Measurements from ENCODE around the gene FXYD3. TPM values are rescaled to one million over a fixed set of nuclear protein-coding genes. Genes with fewer than 3 reads are reported as not detected.

FXYD3 gene
- total RNA-seq, 2 donors from 2014 or later = 365 to 1,352 TPM

DNA sequence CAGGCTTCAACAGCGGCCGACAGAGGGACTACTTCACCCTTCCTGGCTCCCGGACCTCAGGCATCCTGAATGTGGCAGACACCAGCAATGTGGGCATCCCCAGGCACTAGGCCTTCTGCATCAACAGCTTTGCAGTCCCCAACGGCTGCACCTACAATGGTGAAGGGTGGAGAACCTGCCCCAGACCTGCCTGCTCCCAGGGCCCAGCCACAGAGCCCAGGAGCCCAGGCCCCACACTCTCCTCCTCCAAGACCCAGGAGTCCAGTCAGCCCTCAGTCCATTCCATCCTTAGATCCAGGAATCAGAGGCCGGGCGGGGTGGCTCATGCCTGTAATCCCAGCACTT is 39.6 kb upstream of the FXYD3 start:
- no peaks in the 10 kb centered on the region for H3K36me3 ChIP-seq
- intact Hi-C loops (cut with DNase I) = no loop called here
- H3K27me3 ChIP-seq (replicated peaks; ENCODE audit: insufficient read depth) = no peaks in the 10 kb centered on the region
- no peak overlapping the region for H3K27ac ChIP-seq
- H3K9me3 ChIP-seq = no peaks in the 10 kb centered on the region
- DNase-seq (ENCODE audit: low spot score) = no peak
- WGBS = 85% methylated on average over 6 of the region's 6 CpGs
- TF ChIP-seq CTCF (IDR thresholded peaks at IDR 0.05) (no peak), POLR2AphosphoS5 (IDR thresholded peaks at IDR 0.05) (no peak), POLR2A (IDR thresholded peaks at IDR 0.05) (no peak)
- H3K4me3 ChIP-seq = no peak overlapping the region
- H3K4me1 ChIP-seq (replicated peaks) = no peaks in the 10 kb centered on the region

DNA sequence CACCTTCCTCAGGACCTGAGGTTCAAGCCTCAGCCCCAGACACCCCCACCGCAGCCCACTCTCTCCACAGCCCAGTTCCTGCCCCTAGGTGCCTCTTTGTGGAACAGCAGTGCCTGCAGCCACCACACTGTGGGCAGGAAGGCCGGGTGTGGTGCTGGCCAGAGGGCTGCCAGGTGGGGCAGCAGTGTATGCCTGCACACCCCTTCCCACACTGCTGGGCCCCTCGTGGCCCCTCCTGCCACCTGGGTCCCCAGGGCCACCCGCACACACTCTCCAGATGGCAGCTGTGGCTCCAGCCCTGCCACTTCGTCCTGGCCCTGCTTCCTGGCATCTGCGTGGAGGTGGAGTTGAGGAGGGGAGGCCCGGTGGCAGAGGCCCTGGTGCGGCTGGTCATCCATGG is 39.0 kb upstream of the FXYD3 start:
- Histone ChIP-seq H3K9me3 (no peaks in the 10 kb centered on the region), H3K36me3 (no peaks in the 10 kb centered on the region), H3K4me1 (replicated peaks) (no peaks in the 10 kb centered on the region), H3K4me3 (no peak overlapping the region), H3K27me3 (replicated peaks; ENCODE audit: insufficient read depth) (no peaks in the 10 kb centered on the region), H3K27ac (no peak overlapping the region)
- no peak for DNase-seq (ENCODE audit: low spot score)
- no peak for TF ChIP-seq CTCF (IDR thresholded peaks at IDR 0.05)
- no peak for TF ChIP-seq POLR2A (IDR thresholded peaks at IDR 0.05)
- no peak for TF ChIP-seq POLR2AphosphoS5 (IDR thresholded peaks at IDR 0.05)
- intact Hi-C loops (cut with DNase I) = no loop called here
- WGBS = 70% methylated on average over 8 of the region's 8 CpGs

DNA sequence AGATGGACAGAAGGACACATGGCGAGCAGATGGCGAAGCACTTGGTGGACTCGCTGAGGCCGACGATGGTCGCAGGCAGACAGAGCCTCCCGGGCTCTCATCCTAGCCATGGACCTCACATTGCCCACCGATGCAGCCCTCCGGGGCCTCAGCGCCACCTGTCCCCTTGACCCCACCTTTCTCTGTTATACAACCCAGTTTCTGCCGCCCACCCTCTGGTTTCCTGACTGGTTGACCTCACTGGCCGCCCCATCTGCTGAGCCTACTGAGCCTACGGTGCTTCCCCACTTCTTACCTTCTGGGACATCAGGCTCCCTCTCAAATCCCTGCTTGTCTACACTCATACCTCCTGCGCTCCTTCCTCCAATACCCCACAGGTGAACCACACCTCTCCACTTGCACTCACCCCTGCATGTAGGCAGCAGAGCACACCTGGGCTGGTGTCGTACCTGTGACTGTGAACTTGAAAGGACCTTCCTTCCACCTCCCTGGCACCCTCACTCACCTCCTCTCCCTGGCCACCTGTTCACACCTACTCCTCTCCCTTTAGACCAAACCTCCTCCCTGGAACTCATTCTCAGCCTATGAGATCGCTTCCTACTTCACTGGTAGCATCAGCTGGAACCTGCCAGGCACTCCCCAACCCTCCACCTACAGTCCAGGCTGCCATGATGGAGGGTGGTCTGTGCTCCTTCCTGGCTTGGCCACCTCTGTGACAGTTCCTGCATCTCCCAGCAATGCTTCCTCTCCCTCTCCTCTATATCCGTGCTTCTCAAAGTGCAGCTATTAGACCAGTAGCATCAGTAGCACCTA is 38.0 kb upstream of the FXYD3 start:
- H3K36me3 ChIP-seq = no peaks in the 10 kb centered on the region
- no peak overlapping the region for H3K4me3 ChIP-seq
- 87% methylated on average over 17 of the region's 17 CpGs for WGBS
- no peaks in the 10 kb centered on the region for H3K9me3 ChIP-seq
- H3K4me1 ChIP-seq (replicated peaks) = no peaks in the 10 kb centered on the region
- intact Hi-C loops (cut with DNase I) = no loop called here
- no peak overlapping the region for H3K27ac ChIP-seq
- no peak for DNase-seq (ENCODE audit: low spot score)
- TF ChIP-seq POLR2AphosphoS5 (IDR thresholded peaks at IDR 0.05) (no peak), POLR2A (IDR thresholded peaks at IDR 0.05) (no peak), CTCF (IDR thresholded peaks at IDR 0.05) (no peak)
- H3K27me3 ChIP-seq (replicated peaks; ENCODE audit: insufficient read depth) = no peaks in the 10 kb centered on the region

GRCh38 chr19:35079826-35080225 is 35.8 kb upstream of the FXYD3 start:
- 89% methylated on average over 13 of the region's 14 CpGs for WGBS
- no peaks in the 10 kb centered on the region for H3K27me3 ChIP-seq (replicated peaks; ENCODE audit: insufficient read depth)
- TF ChIP-seq CTCF (IDR thresholded peaks at IDR 0.05) (no peak), POLR2AphosphoS5 (IDR thresholded peaks at IDR 0.05) (no peak), POLR2A (IDR thresholded peaks at IDR 0.05) (no peak)
- H3K27ac ChIP-seq = no peak overlapping the region
- H3K4me1 ChIP-seq (replicated peaks) = no peaks in the 10 kb centered on the region
- no peaks in the 10 kb centered on the region for H3K36me3 ChIP-seq
- no peak overlapping the region for H3K4me3 ChIP-seq
- DNase-seq (ENCODE audit: low spot score) = no peak
- intact Hi-C loops (cut with DNase I) = loop anchor here (10.0 kb wide), 1 partner anchor 105 kb away; no protein-coding TSS in a partner anchor
- no peaks in the 10 kb centered on the region for H3K9me3 ChIP-seq

DNA sequence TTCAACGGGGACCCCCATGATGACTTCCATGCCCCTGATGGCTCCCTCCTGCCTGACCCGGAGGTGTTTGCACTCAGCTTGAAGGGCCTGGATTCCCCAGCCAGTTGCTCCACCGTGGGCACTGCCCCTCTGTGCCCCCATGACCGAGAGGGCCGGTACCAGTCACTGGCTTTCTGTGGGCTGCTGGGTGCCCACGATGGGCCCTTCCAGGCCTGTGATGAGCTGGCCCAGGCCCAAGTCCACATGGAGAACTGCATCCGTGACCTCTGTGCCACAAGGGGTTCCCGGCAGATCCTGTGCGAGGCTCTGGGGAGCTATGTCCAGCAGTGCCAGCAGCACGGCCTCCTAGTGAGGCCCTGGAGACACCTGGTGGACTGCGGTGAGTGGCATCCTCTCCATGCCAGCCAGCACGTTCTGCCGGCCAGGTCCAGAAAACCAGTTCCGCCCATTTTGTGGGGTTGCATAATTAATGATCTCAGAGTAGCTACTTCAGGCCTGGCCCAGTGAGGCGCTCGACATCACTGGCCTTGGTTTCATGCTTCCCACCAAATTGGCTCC is 34.9 kb upstream of the FXYD3 start:
- Histone ChIP-seq H3K4me3 (no peak overlapping the region), H3K27ac (no peak overlapping the region), H3K36me3 (no peaks in the 10 kb centered on the region), H3K27me3 (replicated peaks; ENCODE audit: insufficient read depth) (no peaks in the 10 kb centered on the region), H3K9me3 (no peaks in the 10 kb centered on the region), H3K4me1 (replicated peaks) (no peaks in the 10 kb centered on the region)
- WGBS = 84% methylated on average over 16 of the region's 16 CpGs
- TF ChIP-seq CTCF (IDR thresholded peaks at IDR 0.05) (peak in 1 of 4 experiments; percentile 44), POLR2AphosphoS5 (IDR thresholded peaks at IDR 0.05) (no peak), POLR2A (IDR thresholded peaks at IDR 0.05) (no peak)
- intact Hi-C loops (cut with DNase I) = loop anchor here (10.0 kb wide), 1 partner anchor 106 kb away; no protein-coding TSS in a partner anchor
- DNase-seq (ENCODE audit: low spot score) = no peak

Data from prostate gland (tissue), 2 donors.